Epidermal melanocyte (primary cell): ENCODE data around the gene DLGAP1.

Experiments used
- DNase-seq: peaks from one replicate; pipeline ENCODE4 v3.0.0; 2011; ENCODE audit warnings: low spot score; ENCODE audit not compliant: insufficient read length

DLGAP1 gene

GRCh38 chr18:3513481-3513880, 941.6 kb downstream of the DLGAP1 start:
- DNase-seq: no peak

GRCh38 chr18:3511980-3512379, 943.1 kb downstream of the DLGAP1 start:
- peak; percentile 58 for DNase-seq

GRCh38 chr18:3510896-3511295, 944.2 kb downstream of the DLGAP1 start:
- no peak for DNase-seq

- no peak for DNase-seq
Observed at GRCh38 chr18:3510024-3510423, 945.1 kb downstream of the DLGAP1 start.

- DNase-seq: no peak
Observed at GRCh38 chr18:3508576-3509549, 946.2 kb downstream of the DLGAP1 start.

GRCh38 chr18:3504637-3505036, 950.5 kb downstream of the DLGAP1 start:
- DNase-seq: no peak

GRCh38 chr18:3502650-3503049, 952.5 kb downstream of the DLGAP1 start:
- DNase-seq: no peak

GRCh38 chr18:3500016-3500415, 955.1 kb downstream of the DLGAP1 start:
- no peak for DNase-seq

- DNase-seq: no peak
Observed at GRCh38 chr18:3499501-3499900, 955.6 kb downstream of the DLGAP1 start.

GRCh38 chr18:3498698-3499471, 956.2 kb downstream of the DLGAP1 start:
- no peak for DNase-seq

GRCh38 chr18:3495691-3496430, 959.2 kb downstream of the DLGAP1 start:
- DNase-seq: no peak

- no peak for DNase-seq
Observed at GRCh38 chr18:3494569-3494968, 960.5 kb downstream of the DLGAP1 start.

GRCh38 chr18:3494245-3494526, 960.9 kb downstream of the DLGAP1 start:
- DNase-seq: no peak

GRCh38 chr18:3493501-3494244, 961.4 kb downstream of the DLGAP1 start:
- DNase-seq: no peak

GRCh38 chr18:3492721-3493120, 962.4 kb downstream of the DLGAP1 start:
- no peak for DNase-seq

GRCh38 chr18:3491981-3492555, 963.0 kb downstream of the DLGAP1 start:
- DNase-seq: no peak

- no peak for DNase-seq
Observed at GRCh38 chr18:3489462-3489861, 965.6 kb downstream of the DLGAP1 start.

- no peak for DNase-seq
Observed at GRCh38 chr18:3486512-3486911, 968.6 kb downstream of the DLGAP1 start.

- no peak for DNase-seq
Observed at GRCh38 chr18:3485153-3486149, 969.7 kb downstream of the DLGAP1 start.

- no peak for DNase-seq
Observed at GRCh38 chr18:3482258-3482657, 972.8 kb downstream of the DLGAP1 start.
